ENCODE measurements around the gene DCST1.

DNA sequence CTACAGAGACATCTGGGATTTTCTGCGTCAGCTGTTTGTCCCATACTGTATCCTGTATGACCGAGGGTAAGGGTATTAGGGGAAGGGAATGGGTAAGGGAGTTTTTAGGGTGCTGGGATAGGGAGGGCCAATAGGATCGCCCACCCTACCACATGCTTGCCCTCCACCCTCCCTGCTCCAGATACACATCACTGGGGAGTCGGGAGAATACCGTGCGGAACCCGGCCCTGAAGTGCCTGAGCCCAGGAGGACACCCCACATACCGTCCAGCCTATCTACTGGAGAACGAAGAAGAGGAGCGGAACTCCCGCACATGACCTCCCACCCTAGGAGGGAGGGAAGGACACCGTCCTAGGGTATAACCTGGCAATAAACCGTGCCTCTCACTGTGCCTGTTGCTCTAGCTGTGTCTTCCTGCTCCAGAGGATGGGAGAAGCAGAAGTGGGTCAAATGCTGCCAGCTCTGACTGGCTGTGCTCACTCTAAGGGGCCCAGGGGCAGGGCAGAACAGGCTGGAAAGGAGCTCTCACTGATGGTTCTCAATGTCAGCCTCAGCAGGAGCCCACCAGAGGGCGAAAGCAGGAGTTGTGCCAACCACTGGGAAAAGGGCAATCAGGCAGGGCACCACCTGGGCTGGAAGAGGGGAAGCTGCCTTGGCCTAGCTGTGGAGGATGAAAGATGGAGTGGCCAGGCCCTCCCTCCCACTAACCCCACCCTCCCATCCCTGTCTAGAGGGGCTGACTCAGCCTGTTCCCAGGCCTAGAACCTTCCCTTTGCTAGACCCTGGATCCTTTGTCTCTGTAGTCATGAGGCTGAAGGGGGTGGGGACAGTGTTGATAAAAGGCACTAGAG, 40.7 kb upstream of the DCST1 start:
- TF ChIP-seq, protein P1, sequence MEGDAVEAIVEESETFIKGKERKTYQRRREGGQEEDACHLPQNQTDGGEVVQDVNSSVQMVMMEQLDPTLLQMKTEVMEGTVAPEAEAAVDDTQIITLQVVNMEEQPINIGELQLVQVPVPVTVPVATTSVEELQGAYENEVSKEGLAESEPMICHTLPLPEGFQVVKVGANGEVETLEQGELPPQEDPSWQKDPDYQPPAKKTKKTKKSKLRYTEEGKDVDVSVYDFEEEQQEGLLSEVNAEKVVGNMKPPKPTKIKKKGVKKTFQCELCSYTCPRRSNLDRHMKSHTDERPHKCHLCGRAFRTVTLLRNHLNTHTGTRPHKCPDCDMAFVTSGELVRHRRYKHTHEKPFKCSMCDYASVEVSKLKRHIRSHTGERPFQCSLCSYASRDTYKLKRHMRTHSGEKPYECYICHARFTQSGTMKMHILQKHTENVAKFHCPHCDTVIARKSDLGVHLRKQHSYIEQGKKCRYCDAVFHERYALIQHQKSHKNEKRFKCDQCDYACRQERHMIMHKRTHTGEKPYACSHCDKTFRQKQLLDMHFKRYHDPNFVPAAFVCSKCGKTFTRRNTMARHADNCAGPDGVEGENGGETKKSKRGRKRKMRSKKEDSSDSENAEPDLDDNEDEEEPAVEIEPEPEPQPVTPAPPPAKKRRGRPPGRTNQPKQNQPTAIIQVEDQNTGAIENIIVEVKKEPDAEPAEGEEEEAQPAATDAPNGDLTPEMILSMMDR (IDR thresholded peaks at IDR 0.05) = peak; percentile 41
- TF ChIP-seq ZFX (IDR thresholded peaks at IDR 0.05; ENCODE audit: borderline replicate concordance) = no peak
